HFF-Myc (cell line): ENCODE measurements around the gene ZSWIM6.

Source experiments
- DNase-seq: peaks from one replicate; pipeline ENCODE4 v3.0.0-alpha.2; 2011; ENCODE audit warnings: low read depth; ENCODE audit errors: extremely low read depth
- H3K4me3 ChIP-seq: replicated peaks from 2 replicates; pipeline ENCODE4 v1.5.1; 2011; ENCODE audit warnings: low read depth, mild to moderate bottlenecking, control low read depth, low read length
- CTCF ChIP-seq: IDR thresholded peaks from 2 replicates; pipeline ENCODE4 v1.5.1; 2012; ENCODE audit warnings: mild to moderate bottlenecking, low read depth, low read length, control low read depth; ENCODE audit errors: missing control alignments

Gene ZSWIM6

GRCh38 chr5:61586096-61587084 lies 254.3 kb downstream of the ZSWIM6 start:
- no peak overlapping the region for H3K4me3 ChIP-seq
- no peak for TF ChIP-seq CTCF
- DNase-seq: no peak

- DNase-seq: no peak
- no peak for TF ChIP-seq CTCF
- no peak overlapping the region for H3K4me3 ChIP-seq
Observed at GRCh38 chr5:61587125-61587524, 255.1 kb downstream of the ZSWIM6 start.

GRCh38 chr5:61588216-61588615 lies 256.2 kb downstream of the ZSWIM6 start:
- no peak for TF ChIP-seq CTCF
- DNase-seq: no peak
- no peak overlapping the region for H3K4me3 ChIP-seq

DNA sequence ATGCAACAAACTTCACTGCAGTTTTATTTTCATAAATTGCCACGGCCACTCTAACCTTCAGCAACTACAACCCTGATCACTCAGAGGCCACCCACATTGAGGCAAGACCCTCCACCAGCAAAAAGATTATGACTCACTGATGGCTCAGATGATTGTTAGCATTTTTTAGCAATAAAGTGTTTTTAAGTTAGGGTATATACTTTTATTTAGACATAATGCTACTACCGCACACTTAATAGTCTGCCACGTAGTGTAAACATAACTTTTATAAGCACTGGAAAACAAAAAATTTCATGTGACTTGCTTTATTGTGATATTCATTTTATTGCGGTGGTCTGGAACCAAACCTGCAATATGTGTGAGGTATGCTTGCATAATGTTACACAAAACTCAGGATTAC lies 257.9 kb downstream of the ZSWIM6 start:
- no peak for TF ChIP-seq CTCF
- no peak for DNase-seq
- H3K4me3 ChIP-seq: no peak overlapping the region

- no peak for DNase-seq
- no peak overlapping the region for H3K4me3 ChIP-seq
- TF ChIP-seq CTCF: no peak
Observed at GRCh38 chr5:61590473-61590872, 258.4 kb downstream of the ZSWIM6 start.

- no peak for DNase-seq
Observed at GRCh38 chr5:61591859-61592258, 259.8 kb downstream of the ZSWIM6 start.

More at GRCh38 chr5:61591859-61592258, 259.8 kb downstream of the ZSWIM6 start:
- no peak for TF ChIP-seq CTCF
- no peak overlapping the region for H3K4me3 ChIP-seq
